GM18508 (cell line): ENCODE data around the gene NRCAM.
A peak's percentile ranks its signal among the peaks of the same experiment; 100 is the strongest.
"Not testable (repeated sequence)": the region's sequence is repeated elsewhere in the genome, so short reads cannot be mapped to it uniquely, and the experiment has no call there.

Source experiments
- ATAC-seq: cut with Tn5 transposase; IDR thresholded peaks from one replicate; pipeline ENCODE4 v1.9.1; 2021; ENCODE audit warnings: moderate number of reproducible peaks; ENCODE audit not compliant: insufficient read depth, unreplicated experiment

Gene NRCAM

DNA sequence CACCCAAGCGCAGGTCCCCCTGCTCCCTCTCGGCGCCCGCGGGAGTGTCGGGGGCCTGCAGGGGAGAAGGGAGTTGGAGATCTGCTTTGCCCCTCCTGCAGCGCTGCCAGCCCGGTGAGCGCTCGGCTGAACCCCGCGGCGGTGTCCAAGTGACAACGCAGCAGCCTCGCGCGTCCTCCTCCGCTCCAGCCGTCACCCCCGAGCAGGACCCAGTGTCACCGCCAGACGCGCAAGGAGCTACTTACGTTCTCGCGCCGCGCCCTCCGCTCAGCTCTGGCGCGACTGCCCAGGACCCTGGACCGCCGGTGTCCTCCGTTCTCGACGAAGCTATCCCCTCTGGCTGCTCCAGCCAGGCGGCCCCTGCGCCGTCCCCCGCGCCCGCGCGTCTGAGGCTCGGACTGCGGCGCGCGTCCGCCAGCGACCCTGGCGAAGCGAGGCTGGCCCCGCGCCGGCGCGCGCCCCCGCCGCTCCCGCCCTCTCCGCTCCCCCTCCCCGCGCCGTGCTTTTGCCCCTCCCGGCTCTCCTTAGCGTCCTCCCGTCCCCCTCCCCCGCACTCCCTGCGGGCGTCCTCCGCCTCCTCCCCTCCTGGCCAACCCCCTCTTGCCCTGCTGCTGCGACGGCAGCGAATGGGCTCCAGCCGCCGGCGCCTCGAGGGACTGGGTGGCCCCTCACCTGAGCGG lies at the start of gene NRCAM:
Gene NRCAM (minus strand): TSS at position 439 of the 680 bp plus-strand sequence. CDS start 216,372 bp downstream, outside the sequence.
- ATAC-seq = no peak

DNA sequence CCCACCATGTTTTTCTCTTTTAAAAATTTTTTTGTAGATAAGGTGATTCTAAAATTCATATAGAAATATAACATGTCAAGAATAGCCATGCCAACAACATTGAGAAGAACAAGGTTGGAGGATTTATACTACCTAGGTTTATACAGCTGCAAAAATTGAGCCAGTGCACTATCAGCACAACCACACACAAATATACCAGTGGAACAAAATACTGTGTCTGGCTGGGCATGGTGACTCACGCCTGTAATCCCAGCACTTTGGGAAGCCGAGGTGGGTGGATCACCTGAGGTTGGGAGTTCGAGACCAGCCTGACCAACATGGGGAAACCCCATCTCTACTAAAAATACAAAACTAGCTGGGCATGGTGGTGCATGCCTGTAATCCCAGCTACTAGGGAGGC lies 48.3 kb upstream of the NRCAM start:
- not testable (repeated sequence) for ATAC-seq

DNA sequence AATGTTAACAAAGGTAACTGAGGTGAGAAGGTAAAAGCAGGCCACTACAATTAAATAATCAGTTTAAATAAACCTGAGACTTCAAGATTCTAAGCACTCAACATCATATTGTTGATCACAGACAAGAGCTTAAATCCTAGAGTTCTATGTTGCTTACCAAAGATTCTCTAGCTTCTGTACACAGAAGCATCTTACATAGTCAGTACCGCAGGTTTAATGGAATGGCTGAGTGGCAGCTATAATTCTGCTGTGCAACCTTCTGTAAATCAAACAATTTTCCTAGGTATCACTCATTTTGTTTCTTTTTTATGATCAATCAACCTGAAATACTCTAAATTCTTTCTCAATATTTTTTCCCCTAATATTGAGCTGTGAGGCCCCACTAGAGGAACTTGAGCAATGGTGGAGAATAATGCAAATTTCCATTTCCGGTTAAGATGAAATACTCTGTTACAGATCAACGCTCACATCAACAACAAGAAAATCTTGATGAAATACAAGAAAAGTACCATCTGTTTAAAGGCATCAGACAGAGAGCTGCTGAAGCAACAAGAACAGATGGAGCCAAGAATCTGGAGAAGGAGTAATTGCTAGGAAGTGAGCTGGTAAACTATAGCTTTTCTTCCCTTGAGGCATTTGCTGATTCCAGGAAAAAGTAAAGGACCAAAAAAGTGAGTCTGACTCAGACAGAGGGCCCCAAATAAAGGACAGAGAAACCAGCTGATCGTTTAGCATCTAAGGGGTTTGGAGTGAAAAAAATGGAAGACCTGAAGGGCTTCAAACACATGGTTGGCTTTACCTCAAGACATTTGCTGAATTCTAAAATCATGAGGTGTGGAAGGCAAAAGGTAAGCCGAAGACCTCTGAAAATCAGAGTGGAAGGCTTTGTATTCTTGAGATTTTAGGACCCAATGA lies 47.1 kb upstream of the NRCAM start:
- peak; percentile 89 for ATAC-seq

DNA sequence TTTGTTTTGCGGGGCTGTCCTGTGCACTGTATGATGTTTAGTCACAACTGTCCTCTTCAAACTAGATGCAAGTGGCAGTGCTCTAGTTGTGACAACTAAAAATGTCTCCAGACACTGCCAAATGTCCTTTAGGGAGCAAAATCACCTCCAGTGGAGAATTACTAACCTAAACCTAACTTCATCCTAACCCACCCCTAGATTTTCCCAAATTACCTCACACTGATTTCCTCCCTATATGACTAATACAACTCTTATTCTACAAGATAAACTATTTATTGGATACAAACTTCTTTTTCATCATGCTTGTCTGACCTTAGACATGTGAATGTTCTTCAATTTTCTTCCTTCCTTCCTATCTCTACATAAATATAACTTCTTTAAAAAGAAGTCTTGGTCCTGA lies 43.3 kb upstream of the NRCAM start:
- no peak for ATAC-seq

DNA sequence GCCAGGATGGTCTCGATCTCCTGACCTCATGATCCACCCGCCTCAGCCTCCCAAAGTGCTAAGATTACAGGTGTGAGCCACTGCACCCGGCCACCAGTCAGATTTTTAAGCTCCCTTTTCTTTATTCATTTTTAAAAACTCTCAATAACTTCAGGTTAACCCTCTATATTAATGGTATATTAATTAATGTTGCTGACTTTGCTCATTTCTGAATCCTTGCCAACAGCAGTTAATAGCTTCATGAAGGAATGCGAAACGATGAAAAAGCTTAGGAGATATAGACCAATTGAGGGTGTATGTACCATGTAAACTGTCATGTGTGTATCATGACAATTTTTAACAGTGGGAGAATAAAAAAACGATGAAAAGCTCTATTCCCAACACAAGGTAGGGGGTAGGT lies 42.2 kb upstream of the NRCAM start:
- no peak for ATAC-seq

DNA sequence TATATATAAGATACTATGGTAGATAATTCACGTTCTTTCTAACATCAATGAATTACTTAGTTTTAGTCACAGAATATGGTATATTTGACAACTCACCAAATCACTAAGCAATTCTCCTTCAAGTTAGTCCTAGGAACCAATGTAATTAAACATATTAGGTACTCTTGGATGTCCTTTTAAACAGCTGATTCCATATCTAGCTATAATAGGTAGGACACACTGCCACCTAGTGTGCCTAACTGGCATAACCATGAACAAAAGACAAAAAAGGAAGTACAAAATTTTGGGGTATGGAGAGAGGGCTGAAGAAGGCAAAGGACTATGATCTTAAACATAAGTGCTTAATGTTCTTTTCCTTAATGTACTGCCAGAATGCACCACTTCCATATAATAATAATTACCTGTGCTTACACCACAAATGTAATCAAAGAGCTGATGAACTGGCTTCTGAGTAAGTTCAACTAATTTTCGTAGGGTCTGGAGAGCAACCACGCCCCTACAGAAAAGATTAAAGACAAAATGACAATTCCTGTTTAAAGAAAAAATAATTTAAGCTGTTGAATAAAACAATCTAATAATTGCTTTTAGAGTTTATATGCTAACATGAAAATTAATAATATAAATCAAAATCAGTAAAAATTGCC lies 41.0 kb upstream of the NRCAM start:
- ATAC-seq = no peak

DNA sequence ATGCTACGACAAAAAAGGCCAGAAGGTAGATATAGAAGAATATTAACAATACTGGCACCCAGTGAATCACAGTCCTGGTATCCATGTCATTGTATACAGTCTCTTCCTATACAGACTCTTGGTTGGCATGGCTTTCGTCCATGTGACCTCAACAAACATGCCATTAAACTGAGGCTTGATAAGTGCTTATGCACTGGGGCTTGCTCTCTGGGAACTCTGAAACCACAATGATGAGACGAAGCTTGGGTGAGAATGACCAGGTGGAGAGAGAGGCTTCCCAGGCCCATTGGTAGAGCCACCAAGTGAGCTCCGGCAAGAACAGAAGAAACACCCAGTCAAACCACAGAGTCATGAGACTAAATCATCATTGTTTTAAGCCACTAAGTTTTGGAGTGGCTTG lies 36.5 kb upstream of the NRCAM start:
- no peak for ATAC-seq

DNA sequence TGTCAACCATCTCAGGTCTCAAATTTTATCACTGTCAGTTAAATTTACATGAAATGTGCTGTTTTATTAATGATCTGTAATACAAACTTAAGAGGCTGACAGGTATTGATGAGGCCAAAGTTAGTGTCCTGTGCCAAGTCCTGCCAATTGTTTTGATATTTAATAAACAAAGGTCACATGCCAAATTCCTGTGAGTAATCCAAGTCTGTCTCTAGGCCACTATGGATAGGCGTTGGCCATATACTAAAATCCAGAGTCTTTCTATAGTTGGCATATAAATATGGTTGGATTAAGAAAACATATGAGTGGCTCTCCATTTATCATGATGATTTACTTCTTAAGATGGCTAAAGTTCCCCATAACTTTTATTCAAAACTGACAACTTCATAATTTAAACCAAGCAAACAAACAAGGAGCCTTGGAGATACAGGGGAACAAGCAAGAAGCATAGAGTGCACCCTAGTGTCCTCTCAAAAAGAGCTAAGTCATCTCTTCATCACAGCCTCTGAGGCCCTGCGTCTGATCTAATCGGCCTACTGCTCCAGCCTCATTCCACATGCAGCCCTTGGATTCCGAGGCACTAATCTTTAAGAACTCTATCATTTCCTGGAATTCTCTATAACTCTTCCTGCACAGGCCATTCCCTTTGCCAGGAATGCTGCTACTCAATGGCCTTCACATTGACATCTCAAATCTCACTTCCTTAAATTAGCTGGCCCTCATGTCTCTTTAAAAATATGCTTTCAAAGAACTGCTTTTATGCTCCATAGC lies 32.7 kb upstream of the NRCAM start:
- ATAC-seq = no peak

DNA sequence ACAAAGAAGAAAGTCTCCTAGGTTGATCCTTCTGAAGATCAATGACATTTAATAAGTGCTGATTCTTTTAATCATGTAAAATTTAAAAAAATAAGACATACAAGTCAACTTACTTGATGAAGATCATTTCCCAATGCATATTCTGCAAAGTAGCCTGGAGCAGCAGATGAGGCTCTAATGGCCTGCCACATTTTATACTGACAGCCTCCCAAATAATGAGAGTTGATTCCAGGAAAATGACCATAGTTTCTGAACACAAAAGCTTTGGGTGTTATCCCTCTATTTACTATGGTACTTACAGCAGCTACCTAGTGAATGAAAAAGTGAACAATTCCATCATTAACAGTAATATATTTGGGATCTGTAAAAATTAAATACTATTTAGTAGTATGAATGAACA lies 31.4 kb upstream of the NRCAM start:
- ATAC-seq = no peak

DNA sequence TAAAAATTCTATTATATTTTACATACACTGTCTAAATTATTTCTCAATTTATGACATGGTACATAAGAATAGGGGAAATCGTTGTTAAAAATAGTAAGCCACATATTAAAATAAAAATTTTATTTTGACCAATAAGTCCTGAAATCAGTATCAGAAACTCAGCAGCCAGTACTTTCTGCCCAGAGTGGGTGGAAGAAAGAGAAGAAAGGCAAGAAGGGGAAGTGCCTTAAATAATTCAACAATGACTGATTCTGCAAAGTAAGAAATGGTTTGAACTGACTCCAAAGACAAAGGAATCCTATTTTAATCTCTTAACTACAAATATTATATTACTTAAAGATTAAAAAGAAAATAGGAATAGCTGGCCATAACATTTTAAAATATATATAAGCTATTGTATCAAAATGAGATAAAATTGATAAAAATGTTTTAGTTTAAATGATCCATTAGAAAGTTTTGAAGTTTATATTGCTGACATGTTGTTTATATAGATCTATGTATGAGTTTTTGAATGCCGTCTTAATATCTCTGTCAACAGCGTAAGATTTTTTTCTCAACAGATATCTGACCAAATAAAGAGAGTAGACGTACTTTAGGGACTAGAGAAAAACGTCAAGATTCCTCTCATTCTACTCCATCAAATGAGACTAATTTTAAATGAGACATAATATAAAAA lies 30.2 kb upstream of the NRCAM start:
- ATAC-seq = no peak

DNA sequence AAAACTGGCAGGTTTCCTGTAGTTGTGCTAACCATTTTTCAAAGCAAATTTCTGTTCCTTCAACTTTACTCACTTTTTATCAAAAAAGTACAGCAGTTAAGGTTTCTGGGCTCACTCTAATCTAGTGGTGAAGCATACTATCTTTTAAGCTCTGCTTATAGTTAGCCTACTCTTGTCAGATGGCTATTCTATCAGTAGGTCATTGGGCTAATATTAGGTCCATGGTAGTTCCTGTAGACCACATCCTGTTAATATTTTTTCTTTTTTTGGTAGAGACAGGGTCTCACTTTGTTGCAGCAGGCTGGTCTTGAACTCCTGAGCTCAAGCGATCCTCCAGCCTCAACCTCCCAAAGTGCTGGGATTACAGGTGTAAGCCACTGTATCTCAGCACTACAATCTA lies 27.9 kb upstream of the NRCAM start:
- peak; percentile 48 for ATAC-seq

DNA sequence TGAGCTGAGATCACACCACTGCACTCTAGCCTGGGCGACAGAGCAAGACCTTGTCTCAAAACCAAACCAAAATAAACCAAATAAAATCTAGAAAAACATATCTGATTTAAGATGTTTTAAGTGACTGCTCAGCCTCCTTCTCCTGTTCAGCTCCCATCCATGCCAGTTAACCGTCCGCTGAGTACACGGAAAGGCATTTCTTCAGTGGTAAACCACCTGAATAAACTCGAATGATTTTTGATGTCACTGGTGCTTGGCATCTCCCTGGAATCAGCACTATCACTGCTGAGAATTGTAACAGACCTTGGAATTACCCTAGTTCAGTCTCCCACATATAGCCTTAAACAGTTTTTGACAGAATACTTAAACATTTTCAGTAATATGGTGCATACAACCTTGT lies 24.1 kb upstream of the NRCAM start:
- no peak for ATAC-seq

DNA sequence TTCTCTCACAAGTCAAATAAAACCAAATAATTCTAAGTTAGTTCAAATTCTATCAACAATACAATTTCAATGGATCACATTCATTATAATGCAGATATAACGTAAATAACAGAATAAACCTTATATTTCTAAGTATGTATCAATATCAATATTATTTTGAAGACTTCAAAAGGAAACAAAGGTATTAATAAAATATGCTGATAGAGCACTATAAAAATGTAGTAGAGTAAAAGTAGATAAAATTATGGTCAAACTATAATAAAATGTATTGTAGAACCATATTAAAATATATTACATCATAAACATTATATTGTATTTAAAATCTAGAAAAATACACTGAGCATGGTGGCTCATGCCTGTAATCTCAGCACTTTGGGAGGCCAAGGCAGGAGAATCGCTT lies 23.5 kb upstream of the NRCAM start:
- no peak for ATAC-seq

DNA sequence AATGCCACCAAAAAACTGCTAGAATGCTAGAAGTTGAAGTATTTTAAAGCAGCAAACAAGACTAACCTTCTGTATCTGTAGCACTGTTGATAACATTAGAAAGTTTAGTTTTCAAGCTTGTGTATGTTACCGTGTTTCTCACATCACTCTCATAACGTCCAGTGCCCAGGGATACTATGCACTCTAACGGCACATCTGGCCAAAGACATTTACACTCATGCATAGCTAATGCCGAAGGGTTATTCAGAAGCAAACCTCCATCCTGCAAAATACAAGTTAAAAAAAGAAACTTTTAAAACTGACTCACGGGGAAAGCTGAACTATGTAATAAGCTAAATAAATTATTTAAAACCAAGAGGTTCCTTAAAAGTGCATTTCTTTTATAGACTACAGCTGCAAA lies 22.9 kb upstream of the NRCAM start:
- ATAC-seq = no peak

DNA sequence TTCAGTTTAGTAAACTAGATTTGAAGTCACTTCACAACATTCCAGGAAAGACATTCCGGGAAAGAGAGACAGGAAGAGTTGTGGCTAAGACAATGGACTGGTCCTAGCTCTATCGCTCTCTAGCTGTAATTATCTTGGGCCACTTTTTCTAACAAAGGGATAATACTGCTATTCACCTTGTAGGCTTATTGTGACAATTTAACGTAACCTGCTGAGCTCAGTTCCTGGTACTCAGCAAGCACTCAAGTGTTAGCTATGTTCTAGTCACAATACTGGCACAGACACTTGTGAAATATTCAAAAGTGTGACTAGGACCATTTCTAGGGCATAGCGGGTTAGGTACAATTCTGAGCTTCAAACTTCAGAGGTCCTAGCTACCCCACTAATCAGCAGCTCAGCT lies 12.0 kb upstream of the NRCAM start:
- ATAC-seq = no peak

DNA sequence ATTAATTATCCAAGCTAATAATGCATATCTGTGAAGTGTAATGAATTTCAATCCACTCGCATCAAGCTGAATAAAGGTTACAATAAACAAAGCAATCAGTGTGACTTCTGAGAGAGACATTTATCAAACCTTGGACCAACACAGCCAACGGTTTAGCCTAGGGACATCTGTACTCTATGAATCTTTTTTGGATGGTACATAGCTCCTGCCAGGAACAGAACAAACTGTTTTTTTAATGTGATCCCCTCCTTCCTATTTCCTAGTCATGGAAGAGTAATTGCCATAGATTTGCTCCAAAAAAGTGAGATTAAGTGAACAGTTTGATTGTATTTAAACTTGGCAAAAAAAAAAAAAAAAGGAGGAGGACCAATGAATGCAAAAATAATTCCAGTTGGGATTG lies 11.2 kb upstream of the NRCAM start:
- ATAC-seq = no peak

DNA sequence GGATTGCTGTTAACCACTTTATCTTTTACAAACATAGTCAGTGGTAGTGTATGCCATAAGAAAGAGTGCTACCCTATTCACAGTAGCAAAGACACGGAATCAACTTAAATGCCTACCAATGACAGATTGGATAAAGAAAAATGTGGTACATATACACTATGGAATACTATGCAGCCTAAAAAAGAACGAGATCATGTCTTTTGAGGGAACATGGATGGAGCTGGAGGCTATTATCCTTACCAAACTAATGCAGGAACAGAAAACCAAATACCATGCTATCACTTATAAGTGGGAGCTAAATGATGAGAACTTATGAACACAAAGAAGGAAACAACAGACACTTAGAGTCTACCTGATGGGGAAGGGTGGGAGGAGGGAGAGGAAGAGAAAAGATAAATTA lies 10.1 kb upstream of the NRCAM start:
- not testable (repeated sequence) for ATAC-seq

DNA sequence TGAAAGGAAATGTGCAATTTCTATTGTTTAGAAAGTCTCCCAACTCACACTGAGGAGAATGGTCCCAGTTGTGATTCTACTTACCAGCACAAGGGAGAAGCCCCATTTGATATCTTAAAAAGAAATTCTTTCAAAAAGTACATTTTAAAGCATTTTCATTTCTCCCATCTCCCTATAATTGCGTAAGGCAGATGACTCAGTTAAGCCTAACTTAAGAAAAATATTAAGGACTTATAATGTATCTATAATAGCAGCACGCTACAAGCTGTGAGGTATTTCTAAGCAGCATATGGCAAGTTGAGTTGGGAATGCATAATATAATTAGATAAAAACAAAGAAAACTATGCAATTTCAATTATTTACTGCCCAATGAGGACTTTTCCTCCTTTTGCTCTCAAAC lies 8.5 kb upstream of the NRCAM start:
- ATAC-seq = no peak

DNA sequence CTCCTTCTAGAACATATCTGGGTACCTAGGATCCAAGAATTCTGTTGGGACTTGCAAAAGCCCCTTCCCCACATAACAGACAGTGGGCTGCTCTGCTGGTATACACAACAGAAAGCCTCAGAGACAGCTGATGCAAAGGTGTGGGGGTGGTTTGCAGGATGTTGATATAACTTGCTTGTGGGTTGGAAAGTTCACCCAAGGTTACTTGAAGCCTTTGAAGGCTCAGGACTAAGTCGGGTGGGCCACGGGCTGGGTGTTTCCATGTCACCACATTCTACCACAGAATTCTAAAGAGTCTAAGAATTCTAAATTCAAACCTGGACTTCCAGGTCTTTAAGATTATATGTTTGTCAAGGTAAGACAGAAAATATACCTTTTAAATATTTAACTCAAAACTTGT lies 7.4 kb upstream of the NRCAM start:
- ATAC-seq = no peak

DNA sequence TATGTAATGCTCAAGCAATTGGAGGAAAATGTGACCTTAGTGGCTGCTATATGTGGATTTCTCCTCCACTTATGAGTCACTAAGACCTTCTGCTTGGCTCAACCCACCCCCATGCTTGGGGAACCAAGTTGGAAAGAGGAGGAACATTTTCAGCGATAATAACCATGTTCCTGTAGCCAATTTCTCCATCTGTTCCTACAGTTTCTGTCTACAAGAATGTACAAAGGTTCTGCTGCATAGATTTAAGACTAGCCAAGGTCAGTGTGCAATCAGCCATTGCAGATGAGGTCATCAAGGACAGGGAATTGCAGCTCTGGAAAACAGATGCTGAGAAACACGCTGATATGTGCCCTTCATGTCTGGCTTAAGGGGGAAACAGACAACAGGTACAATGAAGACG lies 5.6 kb upstream of the NRCAM start:
- ATAC-seq = no peak
